WI38 (cell line): ENCODE data around the gene DTX3.

Experiments used
- H3K4me3 ChIP-seq: 2 replicates; pipeline ENCODE4 v1.5.1; 2011; ENCODE audit warnings: low read depth, mild to moderate bottlenecking, control low read depth, low read length
- CTCF ChIP-seq: IDR thresholded peaks from 2 replicates; pipeline ENCODE4 v1.5.1; 2012; ENCODE audit warnings: low read depth, mild to moderate bottlenecking, control low read depth, low read length

The DTX3 gene

GRCh38 chr12:57619434-57620244 lies 15.0 kb downstream of the DTX3 start:
- H3K4me3 ChIP-seq = no peak overlapping the region
- TF ChIP-seq CTCF = no peak

- TF ChIP-seq CTCF = no peak
- no peak overlapping the region for H3K4me3 ChIP-seq
Observed at GRCh38 chr12:57620245-57620935, 15.8 kb downstream of the DTX3 start.

- H3K4me3 ChIP-seq = peak overlapping the region; percentile 43
- no peak for TF ChIP-seq CTCF
Observed at GRCh38 chr12:57620936-57621496, 16.4 kb downstream of the DTX3 start.

- H3K4me3 ChIP-seq = peak overlapping the region; percentile 43
- peak; percentile 93 for TF ChIP-seq CTCF
Observed at GRCh38 chr12:57621497-57622292, 17.1 kb downstream of the DTX3 start.

GRCh38 chr12:57622293-57623245 lies 17.9 kb downstream of the DTX3 start:
- H3K4me3 ChIP-seq = no peak overlapping the region
- TF ChIP-seq CTCF = no peak

GRCh38 chr12:57623385-57623784 lies 18.8 kb downstream of the DTX3 start:
- no peak overlapping the region for H3K4me3 ChIP-seq
- TF ChIP-seq CTCF = no peak
